Measurements from ENCODE around the gene KRTAP4-11. TPM values are rescaled to one million over a fixed set of nuclear protein-coding genes. Genes with fewer than 3 reads are reported as not detected.
"Not testable (repeated sequence)": the region's sequence is repeated elsewhere in the genome, so short reads cannot be mapped to it uniquely, and the experiment has no call there.

The KRTAP4-11 gene
- total RNA-seq, 1 experiment from 2014 or later = not detected

DNA sequence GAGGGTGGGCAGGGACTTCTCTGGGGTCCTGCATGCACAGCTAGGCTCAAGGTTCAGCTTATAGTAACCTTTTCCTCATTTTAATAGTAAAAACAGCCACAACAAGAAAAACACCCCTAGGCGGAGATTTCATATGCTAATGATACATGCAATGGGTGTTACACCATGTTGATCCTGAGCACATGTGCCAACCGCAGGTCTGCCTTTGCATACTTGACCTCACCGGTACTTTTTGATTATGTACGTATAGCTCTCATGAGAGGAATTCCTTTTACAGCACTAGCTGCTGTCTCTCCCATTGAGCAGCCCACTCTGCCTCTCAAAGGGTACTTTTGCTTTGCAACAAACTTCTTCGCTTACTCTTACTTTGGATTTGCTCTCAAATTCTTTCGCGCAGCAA, 22.1 kb downstream of the KRTAP4-11 start:
- no peaks in the 10 kb centered on the region for H3K79me2 ChIP-seq (ENCODE audit: insufficient read depth, low read length)
- no peak overlapping the region for H3K9ac ChIP-seq (ENCODE audit: extremely low read depth, insufficient read length, low read length)
- H3K9me3 ChIP-seq (ENCODE audit: control insufficient read depth, low read depth, low read length) = no peaks in the 10 kb centered on the region
- H3K27me3 ChIP-seq (ENCODE audit: insufficient read depth, low read length) = no peaks in the 10 kb centered on the region
- H2AK5ac ChIP-seq (ENCODE audit: insufficient read length, low read length) = no peak overlapping the region
- H3K4ac ChIP-seq (ENCODE audit: low read depth, low read length) = no peak overlapping the region
- no peak overlapping the region for H3K56ac ChIP-seq (ENCODE audit: insufficient read length, low read depth, low read length)
- H3K9me3 Mint-ChIP-seq = peaks cover 15 to 24% of the 10 kb centered on the region in 2 experiments; a peak in 4 of 5 replicates
- H3K14ac ChIP-seq (ENCODE audit: insufficient read depth, low read length) = no peak overlapping the region
- no peak overlapping the region for H2BK120ac ChIP-seq (ENCODE audit: low read depth, low read length, poor library complexity, severe bottlenecking)
- no peak overlapping the region for H2BK5ac ChIP-seq (ENCODE audit: insufficient read length, low read length)
- no CpG with 5 or more reads among the region's 7 CpGs for WGBS (ENCODE audit: extremely low coverage, insufficient read length, low lambda C conversion rate)
- H3K23me2 ChIP-seq (ENCODE audit: insufficient read length, low read depth, low read length, poor library complexity, severe bottlenecking) = no peaks in the 10 kb centered on the region
- no peak overlapping the region for H3K18ac ChIP-seq (ENCODE audit: insufficient read length, low read depth, low read length)
- H2BK15ac ChIP-seq (ENCODE audit: low read depth, low read length) = no peak overlapping the region
- H3K79me1 ChIP-seq (ENCODE audit: insufficient read depth, low read depth, low read length, poor library complexity, severe bottlenecking) = no peaks in the 10 kb centered on the region
- TF ChIP-seq, protein P1, sequence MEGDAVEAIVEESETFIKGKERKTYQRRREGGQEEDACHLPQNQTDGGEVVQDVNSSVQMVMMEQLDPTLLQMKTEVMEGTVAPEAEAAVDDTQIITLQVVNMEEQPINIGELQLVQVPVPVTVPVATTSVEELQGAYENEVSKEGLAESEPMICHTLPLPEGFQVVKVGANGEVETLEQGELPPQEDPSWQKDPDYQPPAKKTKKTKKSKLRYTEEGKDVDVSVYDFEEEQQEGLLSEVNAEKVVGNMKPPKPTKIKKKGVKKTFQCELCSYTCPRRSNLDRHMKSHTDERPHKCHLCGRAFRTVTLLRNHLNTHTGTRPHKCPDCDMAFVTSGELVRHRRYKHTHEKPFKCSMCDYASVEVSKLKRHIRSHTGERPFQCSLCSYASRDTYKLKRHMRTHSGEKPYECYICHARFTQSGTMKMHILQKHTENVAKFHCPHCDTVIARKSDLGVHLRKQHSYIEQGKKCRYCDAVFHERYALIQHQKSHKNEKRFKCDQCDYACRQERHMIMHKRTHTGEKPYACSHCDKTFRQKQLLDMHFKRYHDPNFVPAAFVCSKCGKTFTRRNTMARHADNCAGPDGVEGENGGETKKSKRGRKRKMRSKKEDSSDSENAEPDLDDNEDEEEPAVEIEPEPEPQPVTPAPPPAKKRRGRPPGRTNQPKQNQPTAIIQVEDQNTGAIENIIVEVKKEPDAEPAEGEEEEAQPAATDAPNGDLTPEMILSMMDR (conservative IDR thresholded peaks at IDR 0.05) = no peak
- peaks cover 22 to 30% of the 10 kb centered on the region in 2 experiments for H3K4me1 Mint-ChIP-seq
- H3K23ac ChIP-seq (ENCODE audit: insufficient read length, low read depth, low read length) = no peak overlapping the region
- H3K27ac Mint-ChIP-seq = no peak overlapping the region; a peak in 1 of 7 replicates
- DNase-seq = no peak
- no peak overlapping the region for H3T11ph ChIP-seq (ENCODE audit: low read length)
- no peak overlapping the region for H4K8ac ChIP-seq (replicated peaks; ENCODE audit: insufficient read length, low read depth, low read length)
- H3K4me1 ChIP-seq (ENCODE audit: insufficient read depth, low read length) = no peaks in the 10 kb centered on the region
- no peaks in the 10 kb centered on the region for H3K27me3 Mint-ChIP-seq (ENCODE audit: low read depth)
- H4K5ac ChIP-seq (ENCODE audit: insufficient read length, low read depth, low read length) = no peak overlapping the region
- H3K4me2 ChIP-seq (ENCODE audit: insufficient read depth, insufficient read length, low read length) = no peak overlapping the region
- no peak overlapping the region for H3K4me3 Mint-ChIP-seq
- no peak overlapping the region for H2BK20ac ChIP-seq (ENCODE audit: low read depth, low read length, poor library complexity, severe bottlenecking)
- H2AFZ ChIP-seq (ENCODE audit: low read length) = no peak overlapping the region
- peaks cover 0 to 22% (median 12%) of the 10 kb centered on the region in 3 experiments; a peak in 5 of 7 replicates for H3K36me3 Mint-ChIP-seq (ENCODE audit: insufficient read depth in 1 of 3, low read depth in 3 of 3)
- no peak overlapping the region for H3K27ac ChIP-seq (ENCODE audit: insufficient read length, low read depth, low read length)
- no peak overlapping the region for H4K91ac ChIP-seq (ENCODE audit: insufficient read length, low read depth, low read length)
- no peak overlapping the region for H2BK12ac ChIP-seq (ENCODE audit: insufficient read length, low read depth, low read length)
- H4K20me1 ChIP-seq (ENCODE audit: control insufficient read depth, insufficient read depth, insufficient read length) = no peaks in the 10 kb centered on the region

DNA sequence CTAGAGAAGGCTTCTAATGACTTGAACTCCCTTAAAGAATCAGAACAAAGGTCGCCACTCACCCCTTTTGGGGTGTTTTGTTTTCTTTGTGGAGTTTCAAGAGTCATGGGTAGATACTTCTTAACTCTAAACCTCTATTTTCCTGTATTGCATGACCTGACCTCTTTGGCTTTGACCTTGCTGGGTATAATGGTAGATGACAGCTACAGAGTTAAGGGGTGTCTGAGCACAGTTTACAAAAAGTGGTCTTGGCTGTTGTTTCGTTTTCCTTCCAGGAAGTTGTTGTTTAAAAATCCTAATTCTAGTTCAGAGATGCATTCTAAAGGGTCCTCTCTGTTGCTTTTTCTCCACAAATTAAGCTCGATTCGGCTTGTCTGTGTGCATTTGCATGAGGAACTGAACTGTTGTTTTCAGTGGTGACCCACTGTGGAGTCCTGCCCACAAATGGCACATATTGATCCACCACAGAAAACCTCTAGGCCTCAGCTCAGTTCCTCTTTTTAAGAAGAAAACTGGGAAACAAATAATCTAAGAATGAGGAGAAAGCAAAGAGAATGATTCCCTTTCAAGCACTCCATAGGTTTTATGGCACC, 29.3 kb downstream of the KRTAP4-11 start:
- H3K27ac ChIP-seq (ENCODE audit: insufficient read length, low read depth, low read length); H3K27me3 Mint-ChIP-seq (ENCODE audit: low read depth); H3K23ac ChIP-seq (ENCODE audit: insufficient read length, low read depth, low read length); H3K79me2 ChIP-seq (ENCODE audit: insufficient read depth, low read length); H3K14ac ChIP-seq (ENCODE audit: insufficient read depth, low read length); H3K79me1 ChIP-seq (ENCODE audit: insufficient read depth, low read depth, low read length, poor library complexity, severe bottlenecking); H3K4ac ChIP-seq (ENCODE audit: low read depth, low read length); H3K4me2 ChIP-seq (ENCODE audit: insufficient read depth, insufficient read length, low read length); DNase-seq; H2BK20ac ChIP-seq (ENCODE audit: low read depth, low read length, poor library complexity, severe bottlenecking); H3K9me3 ChIP-seq (ENCODE audit: control insufficient read depth, low read depth, low read length); H3T11ph ChIP-seq (ENCODE audit: low read length); H3K9ac ChIP-seq (ENCODE audit: extremely low read depth, insufficient read length, low read length); H3K27ac Mint-ChIP-seq; H3K27me3 ChIP-seq (ENCODE audit: insufficient read depth, low read length); H3K23me2 ChIP-seq (ENCODE audit: insufficient read length, low read depth, low read length, poor library complexity, severe bottlenecking); H2BK12ac ChIP-seq (ENCODE audit: insufficient read length, low read depth, low read length); H4K20me1 ChIP-seq (ENCODE audit: control insufficient read depth, insufficient read depth, insufficient read length); H4K8ac ChIP-seq (replicated peaks; ENCODE audit: insufficient read length, low read depth, low read length); H3K18ac ChIP-seq (ENCODE audit: insufficient read length, low read depth, low read length); H4K91ac ChIP-seq (ENCODE audit: insufficient read length, low read depth, low read length); H2BK120ac ChIP-seq (ENCODE audit: low read depth, low read length, poor library complexity, severe bottlenecking); H2BK5ac ChIP-seq (ENCODE audit: insufficient read length, low read length); H3K4me3 Mint-ChIP-seq; H2BK15ac ChIP-seq (ENCODE audit: low read depth, low read length); H3K56ac ChIP-seq (ENCODE audit: insufficient read length, low read depth, low read length); H3K4me1 ChIP-seq (ENCODE audit: insufficient read depth, low read length); H2AK5ac ChIP-seq (ENCODE audit: insufficient read length, low read length); H2AFZ ChIP-seq (ENCODE audit: low read length); H4K5ac ChIP-seq (ENCODE audit: insufficient read length, low read depth, low read length): not testable (repeated sequence)
- Mint-ChIP-seq H3K9me3 (peaks cover 14 to 21% of the 10 kb centered on the region in 2 experiments; a peak in 4 of 5 replicates), H3K4me1 (peaks cover 12 to 14% of the 10 kb centered on the region in 2 experiments), H3K36me3 (ENCODE audit: insufficient read depth in 1 of 3, low read depth in 3 of 3) (peaks cover 0 to 15% (median 12%) of the 10 kb centered on the region in 3 experiments; a peak in 6 of 7 replicates)
- no CpG with 5 or more reads among the region's 4 CpGs for WGBS (ENCODE audit: extremely low coverage, insufficient read length, low lambda C conversion rate)

All from H9 (cell line).